ENCODE data around the gene NRF1.

- TF ChIP-seq CTCF (conservative IDR thresholded peaks at IDR 0.05; ENCODE audit: low read depth, low read length): no peak
- no peak for TF ChIP-seq EZH2 (IDR thresholded peaks at IDR 0.05; ENCODE audit: low read length, unreplicated experiment)
- no peak for TF ChIP-seq EZH2phosphoT487 (IDR thresholded peaks at IDR 0.05; ENCODE audit: borderline replicate concordance, low read length)
Observed at GRCh38 chr7:129781928-129782817, 170.7 kb downstream of the NRF1 start.
